Stimulated activated CD4-positive, alpha-beta T cell treated with anti-CD3 and anti-CD28 coated beads, Interleukin-2, amount 100 ng/mL, for 48 hours (primary cell): Measurements from ENCODE around the gene ADD2.

Source experiments
- DNase-seq, 2 donors: peaks; one replicate each; pipeline ENCODE4 v3.0.0-alpha.2; 2020

Gene ADD2

GRCh38 chr2:70785137-70785911 is 17.3 kb upstream of the ADD2 start:
- peak in 1 of 2 donors; percentile 12 for DNase-seq

GRCh38 chr2:70784320-70784719 is 16.3 kb upstream of the ADD2 start:
- no peak for DNase-seq

GRCh38 chr2:70779911-70780545 is 12.0 kb upstream of the ADD2 start:
- no peak for DNase-seq

GRCh38 chr2:70779491-70779890 is 11.5 kb upstream of the ADD2 start:
- DNase-seq, result no peak

GRCh38 chr2:70778676-70779075 is 10.7 kb upstream of the ADD2 start:
- no peak for DNase-seq

GRCh38 chr2:70777450-70777849 is 9.4 kb upstream of the ADD2 start:
- DNase-seq, result no peak

GRCh38 chr2:70776266-70776665 is 8.3 kb upstream of the ADD2 start:
- no peak for DNase-seq

- DNase-seq, result no peak
These were observed 7.1 kb upstream of the ADD2 start for GRCh38 chr2:70775141-70775540.

GRCh38 chr2:70772486-70773155 is 4.6 kb upstream of the ADD2 start:
- no peak for DNase-seq

GRCh38 chr2:70771446-70771845 is 3.4 kb upstream of the ADD2 start:
- no peak for DNase-seq

GRCh38 chr2:70769450-70769849 is 1.4 kb upstream of the ADD2 start:
- DNase-seq, result no peak

- no peak for DNase-seq
These were observed 638 bp upstream of the ADD2 start for GRCh38 chr2:70768590-70769085.

GRCh38 chr2:70767079-70767698 is 811 bp downstream of the ADD2 start:
- DNase-seq, result peak in 1 of 2 donors; percentile 1

GRCh38 chr2:70766357-70767078 is 1.5 kb downstream of the ADD2 start:
- DNase-seq, result no peak

- DNase-seq, result no peak
These were observed 2.5 kb downstream of the ADD2 start for GRCh38 chr2:70765507-70765906.

- no peak for DNase-seq
These were observed 8.6 kb downstream of the ADD2 start for GRCh38 chr2:70759446-70759845.

- DNase-seq, result no peak
These were observed 10.0 kb downstream of the ADD2 start for GRCh38 chr2:70757966-70758365.

GRCh38 chr2:70757360-70757759 is 10.6 kb downstream of the ADD2 start:
- no peak for DNase-seq

GRCh38 chr2:70756128-70756527 is 11.9 kb downstream of the ADD2 start:
- no peak for DNase-seq

- no peak for DNase-seq
These were observed 14.1 kb downstream of the ADD2 start for GRCh38 chr2:70753902-70754301.

GRCh38 chr2:70753031-70753430 is 15.0 kb downstream of the ADD2 start:
- no peak for DNase-seq

- DNase-seq, result no peak
These were observed 15.6 kb downstream of the ADD2 start for GRCh38 chr2:70752396-70752795.

- DNase-seq, result no peak
These were observed 16.1 kb downstream of the ADD2 start for GRCh38 chr2:70751881-70752280.
